ENCODE measurements around the gene GSK3B. TPM values are rescaled to one million over a fixed set of nuclear protein-coding genes. Genes with fewer than 3 reads are reported as not detected.

The GSK3B gene
- total RNA-seq, 1 donor from 2014 or later, result 88.6 TPM

- no peak overlapping the region for H3K4me2 ChIP-seq
Measured at GRCh38 chr3:120028271-120029047, 65.8 kb downstream of the GSK3B start.

GRCh38 chr3:120027226-120027625, 67.0 kb downstream of the GSK3B start:
- Histone ChIP-seq H3K27me3 (no peaks in the 10 kb centered on the region), H3K9me3 (ENCODE audit: low read depth) (no peaks in the 10 kb centered on the region), H2AFZ (replicated peaks) (no peak overlapping the region), H3K79me2 (ENCODE audit: low read depth) (peaks cover 100% of the 10 kb centered on the region), H3K4me2 (no peak overlapping the region), H3K27ac (no peak overlapping the region), H3K9ac (no peak overlapping the region), H3K4me1 (peaks cover 16% of the 10 kb centered on the region), H3F3A (ENCODE audit: low read depth) (no peaks in the 10 kb centered on the region), H3K36me3 (no peaks in the 10 kb centered on the region), H4K20me1 (ENCODE audit: low read depth) (peaks cover 82% of the 10 kb centered on the region), H3K4me3 (no peak overlapping the region)
- Mint-ChIP-seq H3K4me3 (no peak overlapping the region), H3K9me3 (peaks cover 56% of the 10 kb centered on the region), H3K27ac (no peak overlapping the region), H3K36me3 (peaks cover 52% of the 10 kb centered on the region), H3K4me1 (peaks cover 4% of the 10 kb centered on the region), H3K27me3 (ENCODE audit: insufficient read depth, low read depth) (peaks cover 2% of the 10 kb centered on the region)
- TF ChIP-seq EZH2phosphoT487 (IDR thresholded peaks at IDR 0.05) (no peak), CTCF (IDR thresholded peaks at IDR 0.05) (no peak), EZH2 (IDR thresholded peaks at IDR 0.05) (no peak)
- DNase-seq (ENCODE audit: low spot score), result no peak

More at GRCh38 chr3:120028271-120029047, 65.8 kb downstream of the GSK3B start:
- Histone ChIP-seq H3K27me3 (no peaks in the 10 kb centered on the region), H3F3A (ENCODE audit: low read depth) (no peaks in the 10 kb centered on the region), H3K4me3 (no peak overlapping the region), H3K36me3 (no peaks in the 10 kb centered on the region), H3K4me1 (peaks cover 16% of the 10 kb centered on the region), H3K27ac (no peak overlapping the region), H3K9ac (no peak overlapping the region), H3K9me3 (ENCODE audit: low read depth) (no peaks in the 10 kb centered on the region), H4K20me1 (ENCODE audit: low read depth) (peaks cover 76% of the 10 kb centered on the region), H2AFZ (replicated peaks) (no peak overlapping the region), H3K79me2 (ENCODE audit: low read depth) (peaks cover 100% of the 10 kb centered on the region)
- DNase-seq (ENCODE audit: low spot score), result no peak
- Mint-ChIP-seq H3K4me3 (no peak overlapping the region), H3K27ac (no peak overlapping the region), H3K27me3 (ENCODE audit: insufficient read depth, low read depth) (peaks cover 2% of the 10 kb centered on the region), H3K4me1 (no peaks in the 10 kb centered on the region), H3K36me3 (peaks cover 53% of the 10 kb centered on the region), H3K9me3 (peaks cover 62% of the 10 kb centered on the region)
- TF ChIP-seq EZH2phosphoT487 (IDR thresholded peaks at IDR 0.05) (no peak), CTCF (IDR thresholded peaks at IDR 0.05) (no peak), EZH2 (IDR thresholded peaks at IDR 0.05) (no peak)

- Histone ChIP-seq H4K20me1 (ENCODE audit: low read depth) (peaks cover 80% of the 10 kb centered on the region), H3F3A (ENCODE audit: low read depth) (no peaks in the 10 kb centered on the region), H3K4me1 (peaks cover 2% of the 10 kb centered on the region), H3K27ac (no peak overlapping the region), H3K4me3 (no peak overlapping the region), H3K79me2 (ENCODE audit: low read depth) (peaks cover 100% of the 10 kb centered on the region), H3K9me3 (ENCODE audit: low read depth) (no peaks in the 10 kb centered on the region), H3K9ac (no peak overlapping the region), H2AFZ (replicated peaks) (no peak overlapping the region), H3K4me2 (no peak overlapping the region), H3K27me3 (no peaks in the 10 kb centered on the region), H3K36me3 (no peaks in the 10 kb centered on the region)
- Mint-ChIP-seq H3K9me3 (peaks cover 57% of the 10 kb centered on the region), H3K4me1 (peaks cover 4% of the 10 kb centered on the region), H3K27ac (no peak overlapping the region), H3K36me3 (peaks cover 61% of the 10 kb centered on the region), H3K4me3 (no peak overlapping the region), H3K27me3 (ENCODE audit: insufficient read depth, low read depth) (peaks cover 2% of the 10 kb centered on the region)
- no peak for DNase-seq (ENCODE audit: low spot score)
- no peak for TF ChIP-seq CTCF (IDR thresholded peaks at IDR 0.05)
- TF ChIP-seq EZH2 (IDR thresholded peaks at IDR 0.05), result no peak
- TF ChIP-seq EZH2phosphoT487 (IDR thresholded peaks at IDR 0.05), result no peak
Measured at GRCh38 chr3:120025520-120025919, 68.7 kb downstream of the GSK3B start.

All from neural progenitor cell (in vitro differentiated cells).